GM18907 (cell line): ENCODE data around the gene SACS.
A peak's percentile ranks its signal among the peaks of the same experiment; 100 is the strongest.
"Not testable (repeated sequence)": the region's sequence is repeated elsewhere in the genome, so short reads cannot be mapped to it uniquely, and the experiment has no call there.

Experiments
- ATAC-seq: cut with Tn5 transposase; IDR thresholded peaks from one replicate; pipeline ENCODE4 v1.9.1; 2021; ENCODE audit warnings: mild to moderate bottlenecking, moderate library complexity; ENCODE audit not compliant: unreplicated experiment

Gene SACS

DNA sequence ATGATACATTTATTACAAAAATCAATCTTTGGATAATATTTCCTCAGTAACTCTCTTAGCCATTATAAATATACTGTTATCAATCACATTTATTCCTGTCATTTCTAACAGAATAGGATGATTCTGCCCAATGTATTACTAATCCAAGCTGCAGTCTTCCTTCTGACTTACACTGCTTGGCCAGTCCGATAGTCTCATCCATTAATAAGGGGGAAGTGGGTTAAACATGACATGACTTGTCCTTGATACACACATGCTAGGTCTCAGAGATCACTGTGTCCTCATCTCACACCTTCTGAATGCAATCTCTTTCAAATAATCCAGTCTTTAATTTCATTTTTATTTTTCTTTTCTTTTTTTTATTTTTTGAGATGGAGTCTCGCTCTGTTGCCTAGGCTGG, 18.8 kb downstream of the SACS start:
- no peak for ATAC-seq

GRCh38 chr13:23411706-23412105, 21.8 kb downstream of the SACS start:
- ATAC-seq = no peak

DNA sequence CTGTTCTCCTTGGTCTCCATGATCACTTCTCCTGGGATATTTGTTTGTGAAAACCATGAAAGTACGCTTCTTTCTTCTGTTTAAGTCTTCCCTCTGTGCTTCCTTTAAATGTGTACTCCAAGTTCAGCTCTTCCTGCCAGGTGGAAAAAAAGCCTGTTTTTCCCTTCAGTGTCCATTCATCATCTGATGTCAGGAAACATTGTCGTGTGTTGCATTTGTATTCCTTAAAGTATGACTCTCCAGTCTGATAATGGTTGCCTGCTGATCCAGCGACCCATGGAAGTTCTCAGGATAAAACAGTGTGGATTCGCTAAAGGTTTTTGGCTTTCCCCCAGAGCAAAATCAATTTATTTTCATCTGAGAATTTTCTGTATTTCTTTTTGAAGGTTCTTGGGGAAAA, 22.3 kb downstream of the SACS start:
- ATAC-seq = no peak

GRCh38 chr13:23408026-23408425, 25.5 kb downstream of the SACS start:
- no peak for ATAC-seq

- ATAC-seq = not testable (repeated sequence)
Observed at GRCh38 chr13:23401156-23401555, 32.3 kb downstream of the SACS start.

- ATAC-seq = no peak
Observed at GRCh38 chr13:23399347-23399746, 34.2 kb downstream of the SACS start.

DNA sequence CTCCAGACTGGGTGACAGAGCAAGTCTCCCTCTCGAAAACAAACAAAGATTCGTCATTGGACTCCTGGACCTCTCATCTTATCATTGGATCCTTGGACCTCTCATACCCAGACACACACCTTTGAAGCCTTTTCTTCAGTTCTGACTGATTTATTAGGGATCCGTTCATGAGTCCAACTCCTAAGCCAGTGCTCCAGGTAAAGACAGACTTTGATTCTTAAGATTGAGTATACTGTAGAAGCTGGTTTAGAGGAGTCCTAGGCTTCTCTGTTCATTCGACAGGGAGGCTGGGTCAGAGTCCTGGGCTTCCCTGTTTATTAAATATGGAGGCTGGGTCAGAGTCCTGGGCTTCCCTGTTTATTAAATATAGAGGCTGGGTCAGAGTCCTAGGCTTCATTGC, 38.7 kb downstream of the SACS start:
- no peak for ATAC-seq

- ATAC-seq = no peak
Observed at GRCh38 chr13:23392925-23393645, 40.4 kb downstream of the SACS start.

- ATAC-seq = no peak
Observed at GRCh38 chr13:23392313-23392712, 41.2 kb downstream of the SACS start.

DNA sequence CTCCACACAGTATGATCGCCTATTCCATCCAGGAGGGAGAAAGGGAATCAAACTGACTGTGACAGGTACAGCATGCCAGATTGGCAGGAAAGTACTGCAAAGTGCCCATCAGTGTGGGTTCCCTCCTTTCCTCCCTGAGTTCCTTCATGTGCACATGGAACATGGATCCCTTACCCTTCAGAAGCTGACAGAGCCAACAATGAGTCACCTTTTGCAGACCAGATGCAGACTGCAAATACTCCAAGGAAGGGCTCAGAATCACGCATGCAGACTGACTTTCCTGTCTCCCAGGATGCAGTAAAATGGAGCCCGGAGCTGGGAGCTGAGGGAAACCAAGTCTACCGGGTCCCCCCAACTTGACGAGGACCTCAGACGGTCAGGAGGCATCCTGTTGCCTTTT, 41.8 kb downstream of the SACS start:
- ATAC-seq = no peak

GRCh38 chr13:23386533-23386932, 47.0 kb downstream of the SACS start:
- ATAC-seq = peak; percentile 52

- ATAC-seq = no peak
Observed at GRCh38 chr13:23385931-23386330, 47.6 kb downstream of the SACS start.

DNA sequence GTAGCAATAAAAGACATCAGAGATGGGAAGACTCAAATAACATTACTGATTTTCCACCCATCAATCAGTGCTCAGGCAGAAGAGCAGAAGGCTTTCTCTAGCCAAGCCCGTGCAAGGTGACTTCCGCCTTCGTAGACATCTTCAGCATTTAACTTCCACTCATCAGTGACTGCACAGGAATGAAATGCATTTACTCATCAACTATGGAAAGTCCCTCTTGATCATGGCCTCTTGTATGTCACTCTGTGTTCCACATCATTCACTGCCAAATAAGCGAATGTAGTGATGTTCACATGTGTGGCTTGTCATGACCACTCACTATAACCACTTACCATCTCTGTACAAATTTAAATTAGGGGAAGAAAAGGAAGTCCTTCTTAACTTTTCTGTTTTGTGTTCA, 49.4 kb downstream of the SACS start:
- ATAC-seq = peak; percentile 95

- no peak for ATAC-seq
Observed at GRCh38 chr13:23383151-23383550, 50.4 kb downstream of the SACS start.

DNA sequence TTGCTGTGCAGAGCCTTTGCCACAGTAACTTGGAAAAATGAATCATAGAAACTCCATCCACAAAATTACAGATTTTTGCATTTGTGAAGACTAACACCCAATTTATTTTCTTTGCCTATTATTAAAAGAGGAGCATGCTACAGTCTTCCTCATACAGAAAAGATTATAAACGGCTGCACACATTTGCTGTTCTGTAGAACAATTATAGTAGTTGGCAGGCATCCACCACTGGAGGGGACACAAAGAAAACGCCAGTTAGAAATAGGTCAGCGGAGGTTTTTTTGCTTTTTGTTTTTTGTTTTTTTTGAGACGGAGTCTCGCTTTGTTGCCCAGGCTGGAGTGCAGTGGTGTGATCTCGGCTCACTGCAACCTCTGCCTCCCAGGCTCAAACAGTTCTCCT, 51.6 kb downstream of the SACS start:
- ATAC-seq = no peak

- ATAC-seq = no peak
Observed at GRCh38 chr13:23380534-23380933, 53.0 kb downstream of the SACS start.

DNA sequence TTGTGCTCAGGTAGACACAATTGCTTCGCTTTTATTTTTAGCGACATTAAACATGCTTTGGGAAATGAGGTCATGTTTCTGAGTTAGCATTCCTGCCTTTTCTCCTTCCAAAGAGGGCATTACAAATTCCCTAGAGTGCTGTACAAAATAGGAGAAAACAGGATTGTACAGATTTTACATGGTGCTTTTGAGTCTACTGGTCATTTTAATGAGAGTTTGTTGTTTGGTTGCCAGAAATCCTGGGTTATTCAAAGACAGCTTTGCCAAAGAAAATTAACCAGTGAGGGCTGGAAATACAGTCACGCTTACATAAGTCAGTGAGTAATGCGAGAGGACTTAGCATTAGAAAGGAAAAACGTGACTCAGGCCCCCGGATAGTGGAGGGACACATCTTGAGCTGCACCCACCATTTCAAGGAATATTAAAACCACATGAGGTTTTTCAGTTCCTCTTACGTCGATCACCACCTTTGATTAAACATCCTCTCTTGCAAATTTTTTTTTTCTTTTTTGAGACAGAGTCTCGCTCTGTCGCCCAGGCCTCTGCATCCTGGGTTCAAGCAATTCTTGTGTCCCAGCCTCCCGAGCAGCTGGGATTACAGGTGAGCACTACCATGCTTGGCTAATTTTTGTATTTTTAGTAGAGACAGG, 55.4 kb downstream of the SACS start:
- peak; percentile 37 for ATAC-seq

DNA sequence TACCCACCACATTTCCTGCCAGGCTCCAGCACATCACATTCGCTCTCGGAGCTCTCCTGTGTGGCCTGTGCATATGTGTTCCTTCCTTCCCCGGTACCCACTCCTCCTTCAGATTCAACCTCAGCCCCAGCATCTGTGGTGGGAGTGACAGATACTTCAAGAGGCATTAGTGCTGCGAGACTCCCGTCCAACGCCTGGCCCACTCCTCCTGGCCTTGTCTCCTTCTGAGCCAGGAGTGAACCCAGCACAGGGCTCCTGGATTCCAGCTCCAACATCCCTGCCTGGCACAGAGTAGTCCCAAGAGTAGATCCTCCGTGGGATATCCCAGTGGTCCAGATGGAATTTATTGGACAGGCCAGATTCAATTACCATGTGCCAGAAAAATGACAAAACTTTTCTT, 55.9 kb downstream of the SACS start:
- no peak for ATAC-seq

- ATAC-seq = peak; percentile 87
Observed at GRCh38 chr13:23375001-23375971, 58.2 kb downstream of the SACS start.

GRCh38 chr13:23372264-23372906, 61.1 kb downstream of the SACS start:
- ATAC-seq = no peak

DNA sequence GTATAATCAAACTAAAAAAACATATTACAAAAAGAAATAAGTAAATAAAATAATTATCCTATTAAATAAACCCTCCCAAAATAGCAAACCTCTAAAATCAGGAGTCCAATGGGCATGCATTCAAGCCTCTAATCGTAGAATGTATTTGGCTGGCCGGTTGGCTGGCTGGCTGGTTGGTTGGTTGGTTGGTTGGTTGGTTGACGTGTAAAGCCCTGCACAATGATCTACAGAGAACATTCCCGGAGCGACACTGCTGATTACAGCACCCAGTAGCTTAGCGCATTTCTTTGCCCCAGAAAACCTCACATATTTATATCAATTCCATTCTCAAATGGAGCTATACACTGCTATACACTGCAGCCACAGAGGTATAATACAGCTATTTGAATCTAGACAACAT, 65.6 kb downstream of the SACS start:
- ATAC-seq = no peak
